Measurements from ENCODE around the gene PRKG2.

The PRKG2 gene

GRCh38 chr4:81211956-81212355 is 3.1 kb downstream of the PRKG2 start:
- TF ChIP-seq CTCF (conservative IDR thresholded peaks at IDR 0.05; ENCODE audit: low read length) (no peak), EZH2phosphoT487 (IDR thresholded peaks at IDR 0.05; ENCODE audit: borderline replicate concordance) (no peak)
- Histone ChIP-seq H3K79me2 (ENCODE audit: insufficient read depth, low read length) (no peaks in the 10 kb centered on the region), H3K4me2 (ENCODE audit: low read depth, low read length, poor library complexity, severe bottlenecking) (peak overlapping the region; percentile 30), H3F3A (ENCODE audit: low read depth) (no peaks in the 10 kb centered on the region), H3K36me3 (ENCODE audit: insufficient read depth, low read length) (no peaks in the 10 kb centered on the region), H3K9me2 (replicated peaks; ENCODE audit: low read depth, low read length) (no peaks in the 10 kb centered on the region), H3K9ac (ENCODE audit: low read depth, low read length, poor library complexity, severe bottlenecking) (no peak overlapping the region), H3K4me1 (ENCODE audit: insufficient read depth, low read length, poor library complexity, severe bottlenecking) (peaks cover 20% of the 10 kb centered on the region), H3K9me3 (ENCODE audit: insufficient read depth, low read depth, low read length) (no peaks in the 10 kb centered on the region), H3K4me3 (ENCODE audit: low read length, poor library complexity, severe bottlenecking) (no peak overlapping the region), H3K27me3 (ENCODE audit: insufficient read depth, low read length, poor library complexity, severe bottlenecking) (no peaks in the 10 kb centered on the region), H4K20me1 (ENCODE audit: insufficient read depth, low read length, poor library complexity, severe bottlenecking) (no peaks in the 10 kb centered on the region), H2AFZ (ENCODE audit: low read length) (no peak overlapping the region)

GRCh38 chr4:81207828-81208227 is 7.2 kb downstream of the PRKG2 start:
- TF ChIP-seq EZH2phosphoT487 (IDR thresholded peaks at IDR 0.05; ENCODE audit: borderline replicate concordance), result no peak
- no peak for TF ChIP-seq CTCF (conservative IDR thresholded peaks at IDR 0.05; ENCODE audit: low read length)
- H2AFZ ChIP-seq (ENCODE audit: low read length), result no peak overlapping the region
- H3F3A ChIP-seq (ENCODE audit: low read depth), result no peaks in the 10 kb centered on the region
- H3K4me3 ChIP-seq (ENCODE audit: low read length, poor library complexity, severe bottlenecking), result no peak overlapping the region
- H3K9me2 ChIP-seq (replicated peaks; ENCODE audit: low read depth, low read length), result no peaks in the 10 kb centered on the region
- H3K4me2 ChIP-seq (ENCODE audit: low read depth, low read length, poor library complexity, severe bottlenecking), result no peak overlapping the region
- no peak overlapping the region for H3K9ac ChIP-seq (ENCODE audit: low read depth, low read length, poor library complexity, severe bottlenecking)
- H3K79me2 ChIP-seq (ENCODE audit: insufficient read depth, low read length), result no peaks in the 10 kb centered on the region
- peaks cover 17% of the 10 kb centered on the region for H3K4me1 ChIP-seq (ENCODE audit: insufficient read depth, low read length, poor library complexity, severe bottlenecking)
- no peaks in the 10 kb centered on the region for H3K9me3 ChIP-seq (ENCODE audit: insufficient read depth, low read depth, low read length)
- H4K20me1 ChIP-seq (ENCODE audit: insufficient read depth, low read length, poor library complexity, severe bottlenecking), result no peaks in the 10 kb centered on the region
- H3K27me3 ChIP-seq (ENCODE audit: insufficient read depth, low read length, poor library complexity, severe bottlenecking), result no peaks in the 10 kb centered on the region
- H3K36me3 ChIP-seq (ENCODE audit: insufficient read depth, low read length), result no peaks in the 10 kb centered on the region

- H3K4me2 ChIP-seq (ENCODE audit: low read depth, low read length, poor library complexity, severe bottlenecking), result no peak overlapping the region
- no peaks in the 10 kb centered on the region for H4K20me1 ChIP-seq (ENCODE audit: insufficient read depth, low read length, poor library complexity, severe bottlenecking)
- H3K9ac ChIP-seq (ENCODE audit: low read depth, low read length, poor library complexity, severe bottlenecking), result no peak overlapping the region
- no peak overlapping the region for H2AFZ ChIP-seq (ENCODE audit: low read length)
- no peak for TF ChIP-seq CTCF (conservative IDR thresholded peaks at IDR 0.05; ENCODE audit: low read length)
- TF ChIP-seq EZH2phosphoT487 (IDR thresholded peaks at IDR 0.05; ENCODE audit: borderline replicate concordance), result no peak
- H3K9me3 ChIP-seq (ENCODE audit: insufficient read depth, low read depth, low read length), result no peaks in the 10 kb centered on the region
- H3F3A ChIP-seq (ENCODE audit: low read depth), result no peaks in the 10 kb centered on the region
- H3K4me3 ChIP-seq (ENCODE audit: low read length, poor library complexity, severe bottlenecking), result no peak overlapping the region
- H3K4me1 ChIP-seq (ENCODE audit: insufficient read depth, low read length, poor library complexity, severe bottlenecking), result peaks cover 10% of the 10 kb centered on the region
- H3K9me2 ChIP-seq (replicated peaks; ENCODE audit: low read depth, low read length), result no peaks in the 10 kb centered on the region
- no peaks in the 10 kb centered on the region for H3K36me3 ChIP-seq (ENCODE audit: insufficient read depth, low read length)
- no peaks in the 10 kb centered on the region for H3K79me2 ChIP-seq (ENCODE audit: insufficient read depth, low read length)
- H3K27me3 ChIP-seq (ENCODE audit: insufficient read depth, low read length, poor library complexity, severe bottlenecking), result no peaks in the 10 kb centered on the region
These were observed 9.7 kb downstream of the PRKG2 start for GRCh38 chr4:81205302-81205701.

Data from Loucy (cell line).